ENCODE data around the gene PPIF. TPM values are rescaled to one million over a fixed set of nuclear protein-coding genes. Genes with fewer than 3 reads are reported as not detected.
A peak's percentile ranks its signal among the peaks of the same experiment; 100 is the strongest.

PPIF gene
- total and polyA plus RNA-seq, 2 of the 13 experiments (the other 11 are each of a cell fraction or from before 2014, with no cell fraction given): 147 to 157 TPM

DNA sequence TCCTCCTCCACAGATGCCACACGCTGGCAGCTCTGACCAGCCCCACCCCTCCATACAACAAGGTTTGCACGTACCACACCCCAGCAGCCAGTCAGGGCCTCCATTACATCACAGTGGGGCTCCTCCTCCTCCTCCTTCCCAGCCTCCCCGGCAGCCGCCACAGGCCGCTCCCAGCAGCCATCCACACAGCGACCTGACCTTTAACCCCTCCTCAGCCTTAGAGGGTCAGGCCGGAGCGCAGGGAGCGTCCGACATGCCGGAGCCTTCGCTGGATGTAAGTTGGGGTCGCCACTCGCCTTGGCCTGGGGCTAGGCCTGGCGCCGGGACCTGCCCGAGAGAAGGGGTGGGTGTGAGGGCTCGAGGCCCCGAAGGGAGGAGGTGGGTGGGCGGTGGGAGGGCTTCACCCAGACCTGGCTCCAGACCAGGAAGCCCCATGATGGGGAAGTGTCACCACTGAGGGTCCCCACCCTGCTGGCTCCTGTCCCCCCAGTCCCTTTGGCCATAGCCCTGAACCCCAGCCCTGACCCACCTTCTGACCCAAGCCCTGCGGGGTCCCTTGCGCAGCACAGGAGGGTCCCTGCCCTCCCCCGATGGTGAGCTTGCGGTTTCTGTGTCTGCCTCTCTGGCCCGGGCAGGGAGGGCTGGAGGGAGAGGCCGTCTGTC is 36.2 kb upstream of the PPIF start:
- intact Hi-C loops (cut with micrococcal nuclease; ENCODE audit: unreplicated experiment) (no loop called here), in situ Hi-C loops (cut with HindIII; ENCODE audit: extremely low pct_ligation_motif_present, low pct_unique_long_range_greater_than_20kb) (no loop called here)
- TF ChIP-seq FOXM1 (CRISPR knock-in tag; IDR thresholded peaks at IDR 0.05) (no peak), ZNF430 (CRISPR knock-in tag; IDR thresholded peaks at IDR 0.05) (no peak), AGO2 (optimal IDR thresholded peaks at IDR 0.05; ENCODE audit: low read depth, low read length) (peak; percentile 50), CEBPG (CRISPR knock-in tag; IDR thresholded peaks at IDR 0.05) (no peak), ZNF230 (CRISPR knock-in tag; IDR thresholded peaks at IDR 0.05) (no peak), ZKSCAN5 (CRISPR knock-in tag; IDR thresholded peaks at IDR 0.05) (no peak), ZNF256 (CRISPR knock-in tag; conservative IDR thresholded peaks at IDR 0.05) (no peak), ZBTB3 (CRISPR knock-in tag; IDR thresholded peaks at IDR 0.05; ENCODE audit: borderline replicate concordance, low read depth) (no peak), SNAI1 (CRISPR knock-in tag; IDR thresholded peaks at IDR 0.05; ENCODE audit: borderline replicate concordance) (no peak), BCL6 (CRISPR knock-in tag; IDR thresholded peaks at IDR 0.05) (no peak), ZNF672 (CRISPR knock-in tag; IDR thresholded peaks at IDR 0.05) (no peak), ZBTB20 (CRISPR knock-in tag; IDR thresholded peaks at IDR 0.05; ENCODE audit: borderline replicate concordance, low read depth) (no peak), ZFP37 (CRISPR knock-in tag; IDR thresholded peaks at IDR 0.05; ENCODE audit: borderline replicate concordance) (no peak), JUND (CRISPR knock-in tag; IDR thresholded peaks at IDR 0.05) (no peak)
- TF ChIP-seq, protein P1, sequence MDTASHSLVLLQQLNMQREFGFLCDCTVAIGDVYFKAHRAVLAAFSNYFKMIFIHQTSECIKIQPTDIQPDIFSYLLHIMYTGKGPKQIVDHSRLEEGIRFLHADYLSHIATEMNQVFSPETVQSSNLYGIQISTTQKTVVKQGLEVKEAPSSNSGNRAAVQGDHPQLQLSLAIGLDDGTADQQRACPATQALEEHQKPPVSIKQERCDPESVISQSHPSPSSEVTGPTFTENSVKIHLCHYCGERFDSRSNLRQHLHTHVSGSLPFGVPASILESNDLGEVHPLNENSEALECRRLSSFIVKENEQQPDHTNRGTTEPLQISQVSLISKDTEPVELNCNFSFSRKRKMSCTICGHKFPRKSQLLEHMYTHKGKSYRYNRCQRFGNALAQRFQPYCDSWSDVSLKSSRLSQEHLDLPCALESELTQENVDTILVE (CRISPR knock-in tag; IDR thresholded peaks at IDR 0.05): no peak
- TF ChIP-seq, protein P2, sequence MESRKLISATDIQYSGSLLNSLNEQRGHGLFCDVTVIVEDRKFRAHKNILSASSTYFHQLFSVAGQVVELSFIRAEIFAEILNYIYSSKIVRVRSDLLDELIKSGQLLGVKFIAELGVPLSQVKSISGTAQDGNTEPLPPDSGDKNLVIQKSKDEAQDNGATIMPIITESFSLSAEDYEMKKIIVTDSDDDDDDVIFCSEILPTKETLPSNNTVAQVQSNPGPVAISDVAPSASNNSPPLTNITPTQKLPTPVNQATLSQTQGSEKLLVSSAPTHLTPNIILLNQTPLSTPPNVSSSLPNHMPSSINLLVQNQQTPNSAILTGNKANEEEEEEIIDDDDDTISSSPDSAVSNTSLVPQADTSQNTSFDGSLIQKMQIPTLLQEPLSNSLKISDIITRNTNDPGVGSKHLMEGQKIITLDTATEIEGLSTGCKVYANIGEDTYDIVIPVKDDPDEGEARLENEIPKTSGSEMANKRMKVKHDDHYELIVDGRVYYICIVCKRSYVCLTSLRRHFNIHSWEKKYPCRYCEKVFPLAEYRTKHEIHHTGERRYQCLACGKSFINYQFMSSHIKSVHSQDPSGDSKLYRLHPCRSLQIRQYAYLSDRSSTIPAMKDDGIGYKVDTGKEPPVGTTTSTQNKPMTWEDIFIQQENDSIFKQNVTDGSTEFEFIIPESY (CRISPR knock-in tag; IDR thresholded peaks at IDR 0.05): peak; percentile 94
- TF ChIP-seq, protein P3, sequence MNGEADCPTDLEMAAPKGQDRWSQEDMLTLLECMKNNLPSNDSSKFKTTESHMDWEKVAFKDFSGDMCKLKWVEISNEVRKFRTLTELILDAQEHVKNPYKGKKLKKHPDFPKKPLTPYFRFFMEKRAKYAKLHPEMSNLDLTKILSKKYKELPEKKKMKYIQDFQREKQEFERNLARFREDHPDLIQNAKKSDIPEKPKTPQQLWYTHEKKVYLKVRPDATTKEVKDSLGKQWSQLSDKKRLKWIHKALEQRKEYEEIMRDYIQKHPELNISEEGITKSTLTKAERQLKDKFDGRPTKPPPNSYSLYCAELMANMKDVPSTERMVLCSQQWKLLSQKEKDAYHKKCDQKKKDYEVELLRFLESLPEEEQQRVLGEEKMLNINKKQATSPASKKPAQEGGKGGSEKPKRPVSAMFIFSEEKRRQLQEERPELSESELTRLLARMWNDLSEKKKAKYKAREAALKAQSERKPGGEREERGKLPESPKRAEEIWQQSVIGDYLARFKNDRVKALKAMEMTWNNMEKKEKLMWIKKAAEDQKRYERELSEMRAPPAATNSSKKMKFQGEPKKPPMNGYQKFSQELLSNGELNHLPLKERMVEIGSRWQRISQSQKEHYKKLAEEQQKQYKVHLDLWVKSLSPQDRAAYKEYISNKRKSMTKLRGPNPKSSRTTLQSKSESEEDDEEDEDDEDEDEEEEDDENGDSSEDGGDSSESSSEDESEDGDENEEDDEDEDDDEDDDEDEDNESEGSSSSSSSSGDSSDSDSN (CRISPR knock-in tag; IDR thresholded peaks at IDR 0.05): no peak
- TF ChIP-seq, protein P4, sequence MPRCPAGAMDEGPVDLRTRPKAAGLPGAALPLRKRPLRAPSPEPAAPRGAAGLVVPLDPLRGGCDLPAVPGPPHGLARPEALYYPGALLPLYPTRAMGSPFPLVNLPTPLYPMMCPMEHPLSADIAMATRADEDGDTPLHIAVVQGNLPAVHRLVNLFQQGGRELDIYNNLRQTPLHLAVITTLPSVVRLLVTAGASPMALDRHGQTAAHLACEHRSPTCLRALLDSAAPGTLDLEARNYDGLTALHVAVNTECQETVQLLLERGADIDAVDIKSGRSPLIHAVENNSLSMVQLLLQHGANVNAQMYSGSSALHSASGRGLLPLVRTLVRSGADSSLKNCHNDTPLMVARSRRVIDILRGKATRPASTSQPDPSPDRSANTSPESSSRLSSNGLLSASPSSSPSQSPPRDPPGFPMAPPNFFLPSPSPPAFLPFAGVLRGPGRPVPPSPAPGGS (CRISPR knock-in tag; IDR thresholded peaks at IDR 0.05): no peak
- no TSS peak for BruUV-seq (replicated peaks)
- H2AFZ ChIP-seq (ENCODE audit: low read length): no peak overlapping the region
- H3K27me3 ChIP-seq (ENCODE audit: control insufficient read depth in 1 of 2, insufficient read depth in 2 of 2, low read length in 2 of 2): no peaks in the 10 kb centered on the region; a peak in 1 of 5 replicates
- H3K4me1 ChIP-seq (ENCODE audit: insufficient read depth, low read length): no peaks in the 10 kb centered on the region
- no peaks in the 10 kb centered on the region for H3K9me3 ChIP-seq (ENCODE audit: low read length)
- H3K9ac ChIP-seq (ENCODE audit: insufficient read depth, low read depth, low read length): no peak overlapping the region
- 91% methylated on average over 13 of the region's 26 CpGs for WGBS (ENCODE audit: low lambda C conversion rate)
- H3K4me2 ChIP-seq (ENCODE audit: low read depth, low read length): no peak overlapping the region
- H3K36me3 ChIP-seq (replicated peaks in 1 of 2; ENCODE audit: control insufficient read depth in 1 of 2, insufficient read depth in 2 of 2, low read length in 2 of 2): peaks cover 32 to 48% of the 10 kb centered on the region in 2 experiments
- DNase-seq (ENCODE audit: low spot score) (no peak), ATAC-seq (no peak; the same call in 2 of the 3 replicates), FAIRE-seq (no peak)
- POLR2A ChIA-PET: no interaction called here
- CTCF ChIA-PET (ENCODE audit: low intra/inter-chr PET ratio, low total read pairs): no interaction called here
- H3K79me2 ChIP-seq (ENCODE audit: insufficient read depth, low read length): no peaks in the 10 kb centered on the region
- no peak overlapping the region for H3K27ac ChIP-seq (ENCODE audit: extremely low read length, insufficient read depth, low read length)
- no peak overlapping the region for H3K4me3 ChIP-seq (replicated peaks in 1 of 3; ENCODE audit: insufficient read depth in 1 of 3, low read depth in 2 of 3, low read length in 3 of 3)
- H4K20me1 ChIP-seq (ENCODE audit: insufficient read depth, low read length): no peaks in the 10 kb centered on the region

Data from HepG2 (cell line).